Hypothalamus (tissue), 51 donors: ENCODE measurements around the gene LAMA5.

Experiments used
- DNase-seq, 51 donors: peaks; one replicate each; lab custom pipeline; 2025; lab: John Stamatoyannopoulos, UW

The LAMA5 gene

GRCh38 chr20:62320581-62321354 is 46.3 kb downstream of the LAMA5 start:
- no peak for DNase-seq

GRCh38 chr20:62319346-62319909 is 47.7 kb downstream of the LAMA5 start:
- no peak for DNase-seq

- no peak for DNase-seq
These were observed 48.4 kb downstream of the LAMA5 start for GRCh38 chr20:62318400-62319345.

GRCh38 chr20:62317167-62317655 is 49.9 kb downstream of the LAMA5 start:
- no peak for DNase-seq

- DNase-seq = no peak
These were observed 50.6 kb downstream of the LAMA5 start for GRCh38 chr20:62316331-62317166.

GRCh38 chr20:62315773-62316172 is 51.3 kb downstream of the LAMA5 start:
- DNase-seq = no peak

GRCh38 chr20:62314711-62315302 is 52.3 kb downstream of the LAMA5 start:
- no peak for DNase-seq

GRCh38 chr20:62314339-62314638 is 52.8 kb downstream of the LAMA5 start:
- no peak for DNase-seq

- DNase-seq = no peak
These were observed 53.4 kb downstream of the LAMA5 start for GRCh38 chr20:62313460-62314338.

- DNase-seq = no peak
These were observed 54.1 kb downstream of the LAMA5 start for GRCh38 chr20:62313021-62313420.

GRCh38 chr20:62312662-62312977 is 54.5 kb downstream of the LAMA5 start:
- no peak for DNase-seq

GRCh38 chr20:62311832-62312661 is 55.1 kb downstream of the LAMA5 start:
- no peak for DNase-seq

- DNase-seq = no peak
These were observed 56.0 kb downstream of the LAMA5 start for GRCh38 chr20:62311150-62311549.

GRCh38 chr20:62310757-62311121 is 56.4 kb downstream of the LAMA5 start:
- no peak for DNase-seq

- DNase-seq = no peak
These were observed 57.0 kb downstream of the LAMA5 start for GRCh38 chr20:62309947-62310756.

- DNase-seq = no peak
These were observed 57.7 kb downstream of the LAMA5 start for GRCh38 chr20:62309198-62309944.
